HG03103 (cell line): Measurements from ENCODE around the gene MATN1.

Experiments
- ATAC-seq: cut with Tn5 transposase; IDR thresholded peaks from one replicate; pipeline ENCODE4 v1.9.1; 2021; ENCODE audit warnings: low read depth; ENCODE audit not compliant: unreplicated experiment

The MATN1 gene

GRCh38 chr1:30746212-30747032 is 23.0 kb upstream of the MATN1 start:
- no peak for ATAC-seq

DNA sequence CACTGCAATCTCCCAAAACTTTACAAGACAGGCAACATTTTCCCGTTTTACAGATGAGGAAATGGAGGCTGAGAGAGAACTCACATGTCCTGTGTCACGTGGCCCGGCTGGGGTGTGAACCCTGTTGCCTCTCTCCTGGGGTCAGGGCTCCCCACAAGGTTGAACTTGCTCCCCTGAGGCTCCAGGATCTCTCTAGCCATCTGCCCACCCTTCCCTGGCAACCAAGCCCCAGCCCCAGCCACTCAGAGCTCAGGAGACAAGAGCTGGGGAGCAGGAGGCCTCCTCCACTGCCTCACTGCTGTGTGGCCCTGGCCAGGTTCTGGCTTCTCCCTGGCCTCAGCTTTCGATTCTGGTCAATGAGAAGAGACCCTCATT is 22.4 kb upstream of the MATN1 start:
- ATAC-seq, result no peak

- ATAC-seq, result no peak
Observed at GRCh38 chr1:30745156-30745833, 21.9 kb upstream of the MATN1 start.

- no peak for ATAC-seq
Observed at GRCh38 chr1:30744060-30744756, 20.8 kb upstream of the MATN1 start.

- no peak for ATAC-seq
Observed at GRCh38 chr1:30743584-30744059, 20.2 kb upstream of the MATN1 start.

- no peak for ATAC-seq
Observed at GRCh38 chr1:30742963-30743559, 19.7 kb upstream of the MATN1 start.

DNA sequence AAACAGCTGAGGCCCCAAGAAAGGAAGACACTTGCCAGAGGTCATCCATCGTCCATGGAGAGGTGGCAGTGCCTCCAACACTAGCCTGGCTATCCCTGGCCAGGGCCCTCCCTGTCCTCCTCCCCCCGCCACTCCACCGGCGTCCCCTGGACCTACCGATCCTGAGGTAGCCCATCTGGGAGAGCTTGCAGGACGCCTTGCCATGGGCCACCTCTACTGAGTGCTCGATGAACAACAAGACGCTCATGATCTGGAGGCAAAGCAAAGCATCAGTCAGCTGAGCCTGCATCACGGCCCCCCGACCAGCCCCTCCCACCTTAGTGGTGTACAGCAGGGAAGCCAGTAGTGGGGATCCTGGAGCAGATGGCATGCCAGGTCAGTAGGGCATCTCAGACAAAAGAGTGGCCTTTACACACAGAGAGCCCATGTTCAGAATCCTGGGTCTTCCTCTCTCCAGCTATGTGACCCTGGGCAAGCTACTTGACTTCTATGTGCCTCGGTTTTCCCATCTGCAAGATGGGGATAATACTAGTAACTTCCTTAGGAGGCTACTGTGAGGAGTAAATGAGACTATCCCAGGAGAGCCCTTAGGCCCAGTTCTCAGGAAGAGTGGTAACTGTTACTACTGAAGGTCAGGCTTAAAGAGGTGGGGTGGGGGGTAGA is 19.0 kb upstream of the MATN1 start:
- no peak for ATAC-seq

DNA sequence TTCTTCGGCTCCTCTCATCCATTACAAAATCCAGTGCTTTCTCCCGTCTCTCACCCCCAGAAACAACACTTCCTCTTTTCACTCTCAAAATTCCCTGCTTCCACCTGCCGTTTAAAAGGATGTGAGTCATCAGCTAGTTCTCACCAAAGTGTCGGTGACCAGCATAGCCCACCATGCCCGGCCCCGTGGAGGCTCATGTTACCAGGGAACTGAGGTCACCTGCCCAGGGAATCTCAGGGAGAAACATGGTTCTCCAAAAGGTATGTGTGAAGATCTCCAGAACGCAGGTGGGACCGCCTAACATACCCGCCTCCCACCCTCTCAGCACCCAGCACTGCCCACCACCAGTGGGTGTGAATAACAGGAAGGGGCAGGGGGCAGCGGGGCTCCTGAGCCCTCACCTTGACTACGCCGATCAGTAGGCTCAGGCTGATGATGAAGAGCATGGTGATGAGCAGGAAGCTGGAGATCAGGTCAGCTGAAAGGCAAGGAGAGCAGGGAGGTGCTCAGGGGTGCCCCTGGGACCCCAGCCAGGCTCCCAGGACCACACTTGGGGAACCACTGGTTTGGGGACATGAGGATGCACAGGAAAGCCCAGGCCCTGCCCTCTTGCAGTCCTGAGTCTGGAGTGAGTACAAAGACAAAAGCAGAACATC is 18.0 kb upstream of the MATN1 start:
- ATAC-seq, result no peak

DNA sequence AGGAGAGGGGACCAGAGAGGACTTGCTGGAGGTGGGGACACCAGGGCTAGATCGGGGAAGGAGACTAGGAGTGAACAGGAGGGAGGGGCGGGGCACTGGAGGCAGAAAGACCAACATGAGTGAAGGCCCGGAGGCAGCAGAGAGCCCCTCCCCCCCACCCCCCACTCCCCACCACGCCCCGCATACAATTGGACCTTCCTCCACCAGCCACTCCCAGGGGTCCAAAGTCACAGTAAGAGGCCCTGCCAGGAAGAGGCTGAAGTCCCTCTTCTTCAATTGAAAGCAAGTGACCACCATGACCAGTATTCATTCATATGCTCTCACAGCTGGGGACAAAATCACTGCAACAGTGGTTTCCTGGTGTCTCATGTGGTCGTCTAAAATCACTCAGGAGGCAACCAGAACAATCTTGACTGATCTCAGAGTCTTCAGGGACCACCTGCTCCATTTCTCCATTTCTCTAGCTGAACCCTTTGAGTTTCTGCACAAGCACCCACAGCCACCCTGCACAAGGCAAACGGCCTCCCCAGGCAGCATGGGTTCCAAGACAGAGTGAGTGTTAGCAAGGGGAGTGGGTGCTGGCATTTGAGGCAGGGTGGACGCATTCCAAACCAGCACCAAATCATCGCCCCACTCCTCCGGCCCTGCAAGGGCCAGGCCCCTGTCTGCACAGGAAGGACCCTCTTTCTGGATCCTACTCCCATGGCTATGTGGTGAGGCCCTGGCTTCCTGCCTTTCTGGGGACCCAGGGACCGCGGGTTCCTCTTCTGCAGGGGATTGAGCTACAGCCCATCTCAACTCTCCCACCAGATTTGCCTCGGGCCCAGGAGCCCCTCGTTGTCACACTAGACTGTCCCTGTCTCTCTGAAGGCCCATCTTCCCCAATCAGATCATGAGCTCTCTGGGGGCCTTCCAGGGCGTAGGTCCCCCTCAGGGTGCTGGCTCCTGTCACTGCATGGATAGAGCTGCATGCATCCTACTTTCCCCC is 17.2 kb upstream of the MATN1 start:
- ATAC-seq, result no peak

DNA sequence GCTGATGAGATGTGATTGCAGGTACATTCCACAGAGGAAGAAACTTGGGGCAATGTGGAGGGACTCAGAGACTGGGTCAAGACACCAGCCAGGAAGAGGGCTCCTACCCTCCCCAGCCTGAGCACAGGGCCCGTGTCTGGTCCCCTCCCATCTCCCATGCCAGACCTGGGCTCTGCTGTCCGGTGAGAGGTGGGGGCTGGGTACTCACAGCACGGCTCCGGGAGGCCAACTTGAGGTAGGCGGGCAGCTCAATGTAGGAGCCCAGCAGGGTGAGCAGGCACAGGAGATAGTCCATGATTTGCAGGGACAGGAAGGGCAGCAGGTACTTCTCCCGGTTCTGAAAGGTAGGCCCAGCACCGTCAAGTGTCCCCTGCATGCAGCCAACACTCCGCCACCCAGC is 16.2 kb upstream of the MATN1 start:
- no peak for ATAC-seq

DNA sequence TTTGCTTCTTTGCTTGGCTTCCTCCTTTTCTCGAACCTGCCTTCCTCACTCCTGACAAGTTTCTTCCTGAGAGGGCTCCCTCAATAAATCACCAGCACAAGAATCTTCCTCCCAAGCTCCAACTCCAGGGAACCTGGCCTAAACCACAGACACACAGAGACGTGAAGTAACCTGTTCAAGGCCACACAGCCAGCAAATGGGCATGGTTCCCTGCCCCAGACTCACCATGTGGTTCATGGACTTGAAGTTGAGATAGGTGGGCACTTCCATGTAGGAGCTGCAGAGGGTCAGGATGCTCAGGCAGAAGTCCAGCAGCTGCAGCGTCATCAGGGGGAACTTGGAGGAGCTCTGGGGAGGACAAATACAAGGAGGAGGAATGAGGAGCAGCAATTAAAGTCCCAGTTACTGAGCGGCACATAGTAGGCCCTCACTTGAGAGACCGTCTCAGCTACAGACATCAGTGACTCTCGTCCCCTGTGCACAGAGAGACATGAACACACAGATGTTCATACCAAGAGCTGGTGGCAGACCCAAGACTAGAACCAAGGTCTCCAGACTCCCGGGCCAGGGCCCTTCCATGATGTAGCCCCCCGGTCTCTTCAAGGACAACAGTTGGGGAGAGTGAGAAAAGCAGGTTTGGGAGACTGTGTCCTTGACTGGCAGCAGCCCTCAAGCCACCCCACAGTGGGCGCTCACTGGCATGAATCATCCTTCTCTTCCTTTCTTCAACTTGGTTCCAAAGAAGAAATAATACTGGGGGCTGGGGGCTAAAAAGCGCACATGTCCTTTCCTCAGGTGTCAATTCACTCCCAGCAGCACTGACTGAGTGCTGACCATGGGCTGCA is 15.6 kb upstream of the MATN1 start:
- ATAC-seq, result no peak

DNA sequence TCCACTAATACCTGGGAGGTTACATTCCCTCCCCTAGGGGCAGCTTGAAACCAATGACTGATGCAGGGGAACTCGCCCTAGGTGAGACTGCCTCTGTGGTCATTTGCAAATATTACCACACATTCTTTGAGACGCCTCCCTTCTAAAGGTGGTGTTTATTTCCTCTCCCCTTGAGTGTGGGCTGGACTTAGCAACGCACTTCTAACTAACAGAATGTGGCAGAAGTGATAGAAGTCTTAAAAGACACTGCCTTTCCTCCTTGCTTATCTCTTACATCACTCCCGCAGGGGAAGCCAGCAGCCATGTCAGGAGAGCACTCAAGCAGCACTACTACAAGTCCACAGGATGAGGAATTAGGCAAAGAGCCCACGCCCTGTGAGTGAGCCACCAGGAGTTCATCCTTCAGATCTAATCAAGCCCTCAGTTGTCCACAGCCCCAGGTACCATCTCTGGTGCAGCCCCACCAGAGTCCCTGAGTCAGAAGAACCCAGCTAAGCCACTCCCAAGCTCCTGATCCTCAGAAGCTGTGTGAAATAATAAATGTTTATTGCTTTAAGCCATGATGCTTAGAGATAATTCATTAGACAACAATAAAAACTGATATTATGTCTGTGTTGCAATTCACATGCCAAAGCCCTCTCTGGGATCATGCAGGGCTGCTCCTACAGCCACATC is 14.8 kb upstream of the MATN1 start:
- ATAC-seq, result no peak

DNA sequence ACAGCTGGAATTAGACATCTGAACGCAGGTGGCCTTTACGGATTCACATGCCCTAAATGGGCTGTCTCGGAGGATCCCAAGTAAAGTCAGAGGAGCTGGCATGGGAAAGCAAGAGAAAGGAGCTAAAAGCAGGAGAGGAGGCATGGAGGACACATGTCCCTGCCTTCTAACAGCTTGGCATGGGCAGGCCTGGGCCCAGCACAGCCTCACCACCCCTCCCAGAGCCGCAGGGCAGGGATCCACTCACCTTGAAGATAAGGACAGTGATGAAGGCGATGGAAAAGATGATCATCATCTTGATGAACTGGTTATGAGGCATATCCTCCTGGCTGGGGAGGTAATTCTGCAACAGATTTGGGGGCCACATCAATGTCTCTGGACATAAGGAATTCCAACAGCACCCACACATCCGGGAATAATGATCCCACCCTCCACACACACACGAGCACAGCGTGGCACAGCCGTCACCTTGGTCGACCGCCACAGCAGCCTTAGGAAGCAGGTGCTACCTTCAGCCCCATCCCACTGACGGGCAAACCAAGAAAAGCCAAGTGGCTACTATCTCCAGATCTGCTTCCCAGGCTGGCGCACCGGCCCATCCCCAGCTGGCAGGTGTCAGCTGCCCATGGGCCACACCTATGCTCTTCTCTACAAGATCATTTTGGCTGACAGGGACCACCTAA is 14.1 kb upstream of the MATN1 start:
- ATAC-seq, result no peak

GRCh38 chr1:30735668-30736498 is 12.5 kb upstream of the MATN1 start:
- no peak for ATAC-seq

DNA sequence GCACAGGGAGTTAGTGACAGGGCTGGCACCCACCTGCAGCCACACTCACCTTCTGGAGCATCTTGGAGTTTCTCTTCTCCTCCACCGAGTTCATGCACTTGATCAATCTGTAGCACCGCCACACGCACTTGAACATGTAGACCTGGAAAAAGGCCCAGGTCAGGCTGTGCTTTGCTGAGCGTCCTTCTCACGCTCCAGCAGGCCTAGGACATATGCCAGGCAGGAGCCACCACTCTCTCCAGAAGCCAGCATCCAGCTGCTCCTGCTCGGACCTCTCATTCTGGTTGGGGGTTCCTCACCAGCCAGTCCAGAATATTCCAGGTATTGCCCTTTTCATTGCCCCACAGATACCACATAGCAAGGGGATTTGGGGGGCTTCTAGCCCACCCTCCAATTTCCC is 11.7 kb upstream of the MATN1 start:
- no peak for ATAC-seq

DNA sequence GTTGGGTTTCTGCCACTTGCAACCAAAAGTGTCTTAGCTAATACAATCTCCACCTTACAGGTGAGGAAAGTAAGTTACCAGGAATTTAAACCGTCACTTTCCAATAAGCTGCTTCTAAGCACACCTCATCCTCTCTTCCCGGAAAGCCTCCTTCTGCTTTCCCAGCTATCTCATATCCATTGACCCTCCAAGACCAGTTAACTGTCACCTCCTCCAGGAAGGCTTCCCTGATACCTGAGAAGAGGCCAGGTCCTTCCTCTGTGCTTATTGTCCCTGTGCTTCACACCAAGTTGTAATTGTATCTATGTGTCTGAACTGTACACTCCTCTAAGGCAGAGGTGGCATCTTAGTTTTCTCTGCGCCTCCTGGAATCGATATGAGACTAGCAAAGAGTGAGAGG is 11.2 kb upstream of the MATN1 start:
- no peak for ATAC-seq
